UCSD-AML1 (cell line): ENCODE data around the gene LDLRAD2.
"Not testable (repeated sequence)": the region's sequence is repeated elsewhere in the genome, so short reads cannot be mapped to it uniquely, and the experiment has no call there.

Experiments used
- DNase-seq: peaks from one replicate; lab custom pipeline; 2025; ENCODE audit not compliant: unreplicated experiment; lab: John Stamatoyannopoulos, UW

The LDLRAD2 gene, protein sequence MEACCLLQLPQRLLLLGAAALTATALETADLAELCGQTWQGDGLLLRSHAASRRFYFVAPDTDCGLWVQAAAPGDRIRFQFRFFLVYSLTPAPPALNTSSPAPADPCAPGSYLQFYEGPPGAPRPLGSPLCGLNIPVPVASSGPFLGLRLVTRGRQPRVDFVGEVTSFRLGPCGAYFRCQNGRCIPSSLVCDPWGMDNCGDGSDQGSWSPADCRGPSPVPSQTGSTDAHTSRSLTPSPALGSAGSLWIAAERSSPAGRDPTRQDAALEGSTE

DNA sequence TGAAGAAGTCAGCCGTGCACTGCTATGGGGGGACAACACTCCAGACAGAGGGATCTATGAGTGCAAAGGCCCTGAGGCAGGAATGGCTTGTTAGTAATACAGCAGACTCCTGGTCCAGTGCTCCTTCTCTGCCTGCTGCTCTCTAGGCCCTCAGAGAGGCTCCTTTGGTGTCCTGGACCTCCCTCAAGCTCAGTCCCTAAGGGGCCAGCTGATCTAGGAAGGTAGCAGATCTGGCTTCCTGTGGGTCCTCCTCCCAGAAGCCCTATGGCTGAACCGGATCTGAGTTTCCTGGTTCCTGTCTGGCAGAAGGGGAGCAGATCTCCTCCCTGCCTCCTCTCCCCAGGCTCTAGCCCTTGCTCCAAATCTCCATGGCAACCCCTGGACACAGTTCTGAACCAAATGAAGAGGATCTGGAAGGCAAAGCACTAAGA lies at the start of gene LDLRAD2:
LDLRAD2 (plus strand) TSS at position 391 of the 431 bp plus-strand sequence. CDS start 187 bp downstream, outside the sequence.
- peak; percentile 36 for DNase-seq

DNA sequence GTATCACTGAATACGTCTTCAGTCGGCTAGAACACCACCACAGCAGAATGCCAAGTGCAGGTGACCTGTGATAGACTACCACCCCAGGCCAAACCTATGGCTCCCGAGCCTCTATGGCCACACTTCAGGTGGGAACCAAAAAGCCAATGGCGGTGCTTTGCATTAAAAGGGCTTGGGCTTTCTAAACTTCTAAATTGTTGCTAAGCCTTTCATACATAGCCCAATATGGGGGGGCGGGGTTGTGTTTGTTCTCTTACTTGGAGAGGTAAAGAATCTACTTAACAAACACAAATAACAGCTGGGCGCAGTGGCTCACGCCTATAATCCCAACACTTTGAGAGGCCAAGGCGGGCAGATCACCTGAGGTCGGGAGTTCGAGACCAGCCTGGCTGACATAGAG lies 48.8 kb upstream of the LDLRAD2 start:
- DNase-seq, result no peak

DNA sequence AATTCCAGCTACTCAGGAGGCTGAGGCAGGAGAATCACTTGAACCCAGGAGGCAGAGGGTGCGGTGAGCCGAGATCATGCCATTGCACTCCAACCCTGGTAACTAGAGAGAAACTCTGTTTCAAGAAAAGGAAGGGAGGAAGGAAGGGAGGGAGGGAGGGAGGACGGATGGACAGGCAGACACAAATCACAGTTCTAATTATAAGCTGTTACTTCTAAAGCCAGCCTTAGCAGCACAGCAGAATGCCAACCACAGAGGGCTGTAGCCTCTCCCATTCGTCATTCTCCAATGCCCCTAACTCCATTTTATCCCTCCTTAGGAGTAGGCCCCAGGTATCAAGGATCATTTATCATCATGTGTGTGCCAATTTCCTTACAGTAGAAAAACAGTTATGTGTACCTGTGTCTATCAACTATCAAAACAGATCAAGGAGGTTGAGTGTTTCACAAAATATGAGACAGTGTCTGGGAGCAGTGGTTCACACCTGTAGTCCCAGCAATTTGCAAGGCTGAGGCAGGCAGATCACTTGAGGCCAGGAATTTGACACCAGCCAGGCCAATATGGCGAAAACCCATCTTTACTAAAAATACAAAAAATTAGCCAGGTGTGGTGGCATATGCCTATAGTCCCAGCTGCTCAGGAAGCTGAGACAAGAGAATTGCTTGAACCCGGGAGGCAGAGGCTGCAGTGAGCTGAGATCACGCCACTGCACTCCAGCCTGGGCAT lies 48.2 kb upstream of the LDLRAD2 start:
- DNase-seq, result no peak

DNA sequence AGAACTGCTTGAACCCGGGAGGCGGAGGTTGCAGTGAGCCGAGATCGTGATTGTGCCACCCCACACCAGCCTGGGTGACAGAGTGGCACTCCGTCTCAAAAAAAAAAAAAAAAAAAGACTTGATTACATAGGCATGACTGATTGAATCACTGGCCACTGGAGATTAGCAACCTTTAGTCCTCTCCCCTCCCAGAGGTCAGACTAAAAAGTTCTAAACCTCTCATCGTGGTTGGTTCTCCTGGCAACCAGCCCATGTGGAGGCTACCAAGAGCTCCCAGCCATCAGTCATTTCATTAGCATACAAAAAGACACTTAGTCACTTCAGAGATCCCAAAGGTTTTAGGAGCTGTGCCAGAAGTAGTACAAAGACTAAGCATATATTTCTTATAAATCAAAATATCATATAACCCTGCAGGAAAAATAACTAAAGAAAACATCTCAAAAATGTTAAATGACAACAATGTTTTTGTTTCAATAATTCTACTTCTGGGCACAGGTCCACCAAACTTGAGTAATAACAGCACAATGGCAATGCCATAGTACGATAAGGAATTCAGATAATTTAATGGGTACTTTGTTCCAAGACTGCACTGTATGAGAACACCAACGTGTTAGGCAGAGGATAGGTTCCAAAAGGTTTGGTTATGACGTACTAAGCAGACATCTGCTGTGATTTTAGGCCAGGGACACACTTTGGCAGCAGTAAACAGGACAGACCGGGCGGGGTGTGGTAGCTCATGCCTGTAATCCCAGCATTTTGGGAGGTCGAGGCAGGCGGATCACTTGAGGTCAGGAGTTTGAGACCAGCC lies 47.2 kb upstream of the LDLRAD2 start:
- DNase-seq, result no peak

DNA sequence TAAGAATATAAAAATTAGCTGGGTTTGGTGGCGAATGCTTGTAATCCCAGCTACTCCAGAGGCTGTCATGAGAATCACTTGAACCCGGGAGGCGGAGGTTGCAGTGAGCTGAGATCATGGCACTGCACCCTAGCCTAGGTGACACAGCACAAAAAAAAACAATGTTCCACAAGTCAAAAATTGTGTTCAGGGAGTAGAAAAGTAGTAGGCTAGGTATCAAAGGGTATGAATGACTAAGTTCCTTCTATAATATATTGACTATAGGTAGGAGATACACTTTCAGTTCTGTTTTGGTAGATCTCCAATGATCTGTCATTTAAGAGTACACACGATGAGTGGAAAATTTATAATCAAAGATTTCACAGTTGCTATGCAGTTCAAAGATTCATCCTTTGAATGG lies 45.9 kb upstream of the LDLRAD2 start:
- no peak for DNase-seq

DNA sequence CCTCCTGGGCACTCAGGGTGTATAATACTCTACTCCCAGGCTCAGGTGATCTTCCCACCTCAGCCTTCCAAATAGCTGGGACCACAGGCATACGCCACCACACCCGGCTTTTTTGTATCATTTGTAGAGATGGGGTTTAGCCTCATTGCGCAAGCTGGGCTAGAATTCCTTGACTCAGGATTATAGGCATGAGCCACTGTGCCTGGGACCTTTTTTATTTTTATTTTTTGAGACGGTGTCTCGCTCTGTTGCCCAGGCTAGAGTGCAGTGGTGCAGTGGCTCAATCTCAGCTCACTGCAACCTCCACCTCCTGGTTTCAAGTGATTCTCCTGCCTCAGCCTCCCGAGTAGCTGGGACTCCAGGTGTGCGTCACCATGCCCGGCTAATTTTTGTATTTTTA lies 45.0 kb upstream of the LDLRAD2 start:
- DNase-seq, result not testable (repeated sequence)

DNA sequence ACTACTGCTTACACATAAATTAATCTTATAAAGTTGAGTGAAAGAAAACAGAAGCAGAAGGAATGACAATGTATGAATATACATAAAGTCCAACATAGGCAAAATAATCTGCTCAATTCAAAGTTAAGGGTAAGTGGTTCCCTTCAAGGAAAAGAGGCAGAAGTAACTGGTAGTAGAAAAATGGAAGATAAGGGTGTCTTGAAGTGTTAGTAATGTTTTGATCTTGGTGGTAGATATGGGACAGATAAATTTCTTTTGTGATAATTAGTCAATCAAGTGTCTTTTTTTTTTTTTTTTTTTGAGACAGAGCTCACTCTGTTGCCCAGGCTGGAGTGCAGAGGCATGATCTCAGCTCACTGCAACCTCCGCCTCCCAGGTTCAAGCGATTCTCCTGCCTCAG lies 41.9 kb upstream of the LDLRAD2 start:
- no peak for DNase-seq

DNA sequence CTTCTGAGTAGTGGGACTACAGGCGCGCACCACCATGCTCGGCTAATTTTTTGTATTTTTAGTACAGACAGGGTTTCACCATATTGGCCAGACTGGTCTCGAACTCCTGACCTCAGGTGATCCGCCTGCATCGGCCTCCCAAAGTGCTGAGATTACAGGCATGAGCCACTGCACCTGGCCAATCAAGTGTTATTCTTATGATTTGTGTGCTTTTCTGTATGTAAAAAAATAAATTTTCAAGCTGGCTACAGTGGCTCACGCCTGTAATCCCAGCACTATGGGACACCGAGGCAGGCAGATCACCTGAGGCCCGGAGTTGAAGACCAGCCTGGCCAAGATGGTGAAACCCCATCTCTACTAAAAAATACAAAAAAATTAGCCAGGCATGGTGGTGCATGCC lies 41.5 kb upstream of the LDLRAD2 start:
- not testable (repeated sequence) for DNase-seq

DNA sequence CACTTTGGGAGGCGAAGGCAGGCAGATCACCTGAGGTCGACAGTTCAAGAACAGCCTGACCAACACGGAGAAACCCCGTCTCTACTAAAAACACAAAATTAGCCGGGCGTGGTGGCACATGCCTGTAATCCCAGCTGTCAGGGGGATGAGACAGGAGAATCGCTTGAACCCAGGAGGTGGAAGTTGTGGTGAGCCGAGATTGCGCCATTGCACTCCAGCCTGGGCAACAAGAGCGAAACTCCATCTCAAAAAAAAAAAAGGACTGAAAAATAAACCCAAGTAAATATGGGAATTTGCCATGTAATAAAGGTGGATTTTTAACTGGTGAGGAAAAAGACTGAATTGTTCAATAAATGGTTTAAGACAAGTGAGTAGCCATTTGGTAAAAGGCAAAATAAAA lies 40.4 kb upstream of the LDLRAD2 start:
- not testable (repeated sequence) for DNase-seq

DNA sequence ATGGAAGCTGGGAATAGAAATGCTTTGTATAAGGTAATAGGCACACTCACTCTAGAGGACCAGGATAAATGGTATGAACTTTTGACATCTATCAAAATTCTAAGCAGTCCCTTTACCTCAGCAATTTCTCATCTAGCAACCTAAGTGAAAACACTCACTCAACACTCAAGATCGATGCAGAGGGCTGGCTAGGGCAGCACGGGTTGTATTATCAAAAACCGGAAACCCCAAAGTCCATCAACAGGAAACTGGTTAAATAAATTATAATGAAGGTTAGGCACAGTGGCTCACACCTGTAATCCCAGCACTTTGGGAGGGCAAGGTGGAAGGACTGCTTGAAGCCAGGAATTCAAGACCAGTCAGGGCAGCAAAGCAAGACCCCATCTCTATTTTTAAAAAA lies 38.5 kb upstream of the LDLRAD2 start:
- no peak for DNase-seq

DNA sequence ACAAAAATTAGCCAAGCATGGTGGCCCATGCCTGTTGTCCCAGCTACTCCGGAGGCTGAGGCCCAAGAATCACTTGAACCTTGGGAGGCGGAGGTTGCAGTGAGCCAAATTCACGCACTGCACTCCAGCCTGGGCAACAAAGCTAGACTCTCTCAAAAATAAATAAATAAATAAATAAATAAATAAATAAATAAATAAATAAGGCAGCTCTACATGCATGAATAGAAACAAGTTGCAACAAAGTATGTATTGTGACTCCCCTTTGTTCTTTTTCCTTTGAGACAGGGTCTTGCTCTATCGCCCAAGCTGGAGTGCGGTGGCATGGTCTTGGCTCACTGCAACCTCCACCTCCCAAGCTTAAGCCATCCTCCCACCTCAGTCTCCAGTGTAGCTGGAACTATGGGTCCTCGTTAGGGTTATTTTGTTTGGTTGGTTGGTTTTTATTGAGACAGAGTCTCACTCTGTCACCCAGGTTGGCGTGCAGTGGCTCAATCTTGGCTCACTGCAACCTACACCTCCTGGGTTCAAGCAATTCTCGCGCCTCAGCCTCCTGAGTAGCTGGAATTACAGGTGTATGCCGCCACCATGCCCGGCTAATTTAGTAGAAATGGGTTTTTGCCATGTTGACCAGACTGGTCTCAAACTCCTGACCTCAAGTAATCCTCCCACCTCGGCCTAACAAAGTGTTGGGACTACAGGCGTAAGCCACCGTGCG lies 37.1 kb upstream of the LDLRAD2 start:
- no peak for DNase-seq

DNA sequence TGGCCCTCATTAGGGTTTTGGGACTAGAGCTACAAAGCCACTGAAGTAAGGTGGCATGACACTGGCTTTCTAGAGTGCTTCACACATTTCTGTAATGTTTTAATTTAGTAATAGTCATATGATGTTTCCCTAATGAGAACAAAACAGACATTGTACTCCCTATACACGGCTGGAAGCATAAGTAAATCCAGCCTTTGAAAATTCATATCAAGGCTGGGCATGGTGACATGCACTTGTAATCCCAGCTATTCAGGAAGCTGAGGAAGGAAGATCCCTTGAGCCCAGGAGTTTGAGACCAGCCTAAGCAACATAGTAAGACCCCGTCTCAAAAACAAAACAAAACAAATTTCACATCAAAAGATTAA lies 36.5 kb upstream of the LDLRAD2 start:
- no peak for DNase-seq

DNA sequence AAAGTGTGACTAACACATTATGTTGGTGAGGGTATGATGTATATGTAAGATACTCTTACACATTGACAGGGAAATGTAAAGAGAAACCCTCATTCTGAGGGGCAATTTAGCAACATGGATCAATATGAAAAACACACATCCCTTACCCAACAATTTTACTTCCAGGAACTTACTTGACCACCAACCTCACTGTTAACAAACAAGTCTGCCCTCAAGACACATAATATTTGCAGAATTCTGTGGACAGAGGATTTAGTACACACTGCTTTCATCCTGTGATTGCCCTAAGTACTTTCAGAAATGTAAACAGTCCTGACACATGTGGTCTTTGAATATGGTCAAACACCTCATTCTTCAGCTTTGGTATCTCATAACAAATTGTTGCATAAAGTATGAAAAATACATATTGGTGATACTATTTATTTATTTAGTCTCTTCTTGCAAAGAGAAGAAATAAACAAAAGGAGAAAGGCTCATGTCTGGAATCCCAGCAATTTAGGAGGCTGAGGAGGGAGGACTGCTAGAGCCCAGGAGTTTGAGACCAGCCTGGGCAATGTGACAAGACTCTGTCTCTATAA lies 36.0 kb upstream of the LDLRAD2 start:
- DNase-seq, result no peak

DNA sequence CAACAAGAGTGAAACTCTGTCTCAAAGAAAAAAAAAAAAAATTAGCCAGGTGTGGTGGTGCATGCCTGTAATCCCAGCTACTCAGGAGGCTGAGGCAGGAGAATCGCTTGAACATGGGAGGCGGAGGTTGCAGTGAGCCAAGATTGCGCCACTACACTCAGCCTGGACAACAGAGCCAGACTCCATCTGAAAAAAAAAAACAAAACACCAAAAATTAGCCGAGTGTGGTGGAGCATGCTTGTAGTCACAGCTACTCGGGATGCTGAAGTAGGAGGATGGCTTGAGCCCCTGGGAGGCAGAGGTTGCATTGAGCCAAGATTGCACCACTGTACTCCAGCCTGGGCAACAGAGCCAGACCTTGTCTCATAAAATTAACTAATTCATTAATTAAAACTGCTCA lies 35.1 kb upstream of the LDLRAD2 start:
- not testable (repeated sequence) for DNase-seq

DNA sequence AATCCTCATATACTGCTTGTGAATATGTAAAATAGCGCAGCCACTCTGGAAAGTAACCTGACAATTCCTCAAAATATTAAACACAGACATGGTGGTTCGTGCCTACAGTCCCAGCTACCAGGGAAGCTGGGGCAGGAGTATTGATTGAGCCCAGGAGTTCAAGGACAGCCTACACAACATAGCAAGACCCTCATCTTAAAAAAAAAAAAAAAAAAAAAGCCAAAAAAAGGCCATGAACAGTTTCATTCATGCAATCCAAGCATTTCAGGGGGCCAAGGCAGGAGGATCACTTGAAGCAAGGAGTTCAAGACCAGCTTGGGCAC lies 33.7 kb upstream of the LDLRAD2 start:
- DNase-seq, result no peak

DNA sequence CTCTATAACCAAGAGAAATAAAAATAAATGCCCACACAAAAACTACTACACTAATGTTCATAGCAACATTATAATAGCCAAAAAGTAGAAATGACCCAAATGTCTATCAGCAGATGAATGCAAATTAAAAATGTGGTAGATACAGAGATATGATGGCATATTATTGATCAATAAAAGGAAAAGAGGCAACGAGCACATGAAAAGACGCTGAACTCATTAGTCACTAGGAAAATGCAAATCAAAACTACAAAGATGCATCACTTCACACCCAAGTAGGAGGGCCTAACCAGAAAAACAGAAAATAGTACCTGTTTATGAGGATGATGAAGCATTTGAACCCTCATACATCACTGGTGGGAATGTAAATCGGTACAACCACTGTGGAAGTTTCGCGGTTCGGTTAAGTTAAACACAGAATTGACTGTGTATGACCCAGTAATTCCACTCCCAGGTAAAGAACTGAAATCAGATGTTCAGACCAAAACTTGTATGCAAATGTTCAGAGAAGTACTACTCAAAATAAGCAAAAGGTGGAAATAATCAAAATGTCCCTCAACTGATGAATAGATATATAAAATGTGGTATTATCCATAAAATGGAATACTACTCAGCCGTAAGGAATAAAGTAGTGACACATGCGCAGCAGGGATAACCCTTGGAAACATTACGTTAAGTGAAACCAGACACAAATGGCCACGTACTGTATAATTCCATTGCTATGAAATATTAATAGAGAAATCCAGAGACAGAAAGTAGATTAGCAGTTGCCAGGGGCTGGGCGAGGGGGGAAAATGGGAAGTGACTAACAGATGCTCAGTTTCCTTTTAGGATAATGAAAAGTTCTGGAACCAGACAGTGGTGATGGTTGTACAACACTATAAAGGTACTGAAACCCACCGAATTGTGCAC lies 32.2 kb upstream of the LDLRAD2 start:
- DNase-seq, result no peak

DNA sequence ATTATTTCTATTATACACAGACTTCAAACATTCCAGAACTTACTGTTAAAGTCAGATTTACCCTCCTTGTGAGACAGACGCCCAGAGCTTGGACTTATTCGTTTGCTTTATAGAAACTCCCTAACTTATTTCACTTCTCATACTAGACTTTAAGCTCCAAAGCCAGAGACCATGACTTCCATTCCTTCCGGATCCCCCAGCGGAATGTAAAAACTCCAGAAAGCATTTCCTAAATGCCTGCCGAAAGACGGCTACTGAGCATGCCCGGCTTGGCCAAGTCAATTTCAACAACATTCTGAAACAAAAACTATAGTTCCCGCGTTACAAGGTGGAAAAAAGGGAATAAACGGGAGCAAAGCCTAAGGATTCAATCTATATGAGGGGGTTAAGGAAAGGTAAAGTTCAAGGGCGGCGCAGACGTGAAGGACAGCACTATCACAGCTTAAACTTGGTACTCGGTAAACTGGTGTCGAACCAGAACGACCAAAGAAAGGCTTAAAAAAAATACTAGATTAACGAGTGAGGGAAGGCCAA lies 30.2 kb upstream of the LDLRAD2 start:
- peak; percentile 36 for DNase-seq

DNA sequence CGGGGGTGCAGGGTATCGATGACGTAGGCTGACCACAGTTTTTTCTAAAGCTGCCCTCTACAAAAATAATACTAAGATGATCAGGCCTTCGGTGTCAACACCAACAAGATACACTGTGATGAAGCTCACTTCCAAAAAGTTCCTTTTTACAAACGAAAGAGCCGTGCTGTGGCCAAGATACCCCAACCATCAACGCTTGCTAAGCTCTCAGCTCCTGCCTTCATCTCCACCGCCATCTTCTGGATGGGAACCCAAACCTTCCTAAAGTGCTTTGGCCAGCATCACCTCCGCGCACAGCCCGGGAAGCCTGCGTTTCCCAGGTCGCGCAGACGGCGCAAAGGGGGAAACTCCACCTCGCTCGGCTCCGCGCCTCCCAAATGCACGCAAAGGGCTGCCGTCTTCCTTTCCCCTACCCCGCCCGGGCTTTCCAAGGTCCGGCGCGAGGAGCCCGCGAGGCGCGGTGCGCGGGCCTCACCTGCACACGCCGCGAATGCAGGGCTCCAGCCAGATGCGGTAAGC lies 29.7 kb upstream of the LDLRAD2 start:
- peak; percentile 70 for DNase-seq

DNA sequence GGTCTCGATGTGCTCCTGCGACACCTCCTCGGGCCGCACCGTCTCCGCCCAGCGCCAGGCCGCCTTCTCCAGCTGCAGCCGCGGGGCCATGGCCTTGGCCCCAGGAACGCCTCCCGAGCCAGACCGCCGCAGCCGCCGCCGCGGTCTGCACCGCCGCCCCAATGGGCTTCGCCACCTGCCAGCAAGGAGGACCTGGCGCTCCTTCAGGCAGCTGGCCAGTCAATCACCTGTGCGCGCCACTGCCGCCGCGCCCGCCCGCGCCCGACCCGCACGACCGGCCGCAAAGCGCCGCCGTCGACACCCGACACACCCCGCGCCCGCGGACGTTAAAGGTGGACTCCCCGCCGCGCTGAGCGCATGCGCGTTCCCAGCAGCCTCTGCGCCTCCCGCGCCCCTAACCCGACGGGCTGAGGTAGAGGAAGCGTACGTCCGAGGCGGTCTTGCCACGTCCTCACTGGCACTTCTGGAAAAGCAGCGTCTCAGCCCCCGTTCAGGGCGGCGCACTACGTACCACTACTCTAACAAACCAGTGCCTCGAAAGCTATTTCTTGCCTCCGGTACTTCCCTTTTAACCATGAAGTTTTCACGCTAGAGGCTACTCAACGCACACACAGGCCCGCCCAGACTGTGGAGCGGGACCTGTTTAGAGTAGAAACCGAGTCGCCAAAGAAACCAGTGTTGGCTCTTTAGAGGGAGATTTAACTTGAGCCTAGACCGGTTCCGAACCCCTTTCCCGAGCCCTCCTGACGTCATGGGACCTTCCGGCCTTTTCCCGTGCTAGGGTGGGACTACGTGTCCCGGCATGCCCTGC lies 29.0 kb upstream of the LDLRAD2 start, which contains the start of gene USP48:
USP48 (minus strand) TSS at position 282 of the 811 bp plus-strand sequence; CDS start at position 90, 192 bp downstream.
- peak; percentile 98 for DNase-seq
